Progenitor cell of endocrine pancreas (in vitro differentiated cells): Measurements from ENCODE around the gene PUS1. TPM values are rescaled to one million over a fixed set of nuclear protein-coding genes. Genes with fewer than 3 reads are reported as not detected.

Source experiments
- DNase-seq: peaks from one replicate; pipeline ENCODE4 v3.0.0; 2021; ENCODE audit warnings: low spot score; ENCODE audit not compliant: unreplicated experiment
- H3K27ac Mint-ChIP-seq: 2 replicates; pipeline ENCODE4 v1.8.0; 2021; ENCODE audit warnings: mild to moderate bottlenecking, moderate library complexity, mixed read lengths
- H3K27me3 Mint-ChIP-seq: 2 replicates; pipeline ENCODE4 v1.8.0; 2021; ENCODE audit warnings: mixed read lengths
- H3K36me3 Mint-ChIP-seq: 2 replicates; pipeline ENCODE4 v1.8.0; 2022; ENCODE audit warnings: mixed read lengths; ENCODE audit not compliant: insufficient read depth
- H3K4me1 Mint-ChIP-seq: 2 replicates; pipeline ENCODE4 v1.8.0; 2021; ENCODE audit warnings: low read depth, mixed read lengths
- H3K4me3 Mint-ChIP-seq: 2 replicates; pipeline ENCODE4 v1.8.0; 2021; ENCODE audit warnings: low read depth, mild to moderate bottlenecking, moderate library complexity, mixed read lengths
- H3K9me3 Mint-ChIP-seq: 2 replicates; pipeline ENCODE4 v1.8.0; 2021; ENCODE audit warnings: low read depth, mixed read lengths
- CTCF ChIP-seq: fragments of 200-600 bp; sonication (generic); IDR thresholded peaks from one replicate; pipeline ENCODE4 v1.5.0; 2021; ENCODE audit warnings: antibody characterized with exemption, mild to moderate bottlenecking; ENCODE audit not compliant: unreplicated experiment
- total RNA-seq: library from RNA; stranded (reverse); gene quantifications from 2 replicates; pipeline ENCODE4 v1.2.1, GENCODE V29; 2021

Gene PUS1
- total RNA-seq, 1 donor from 2014 or later = 38.5 TPM

DNA sequence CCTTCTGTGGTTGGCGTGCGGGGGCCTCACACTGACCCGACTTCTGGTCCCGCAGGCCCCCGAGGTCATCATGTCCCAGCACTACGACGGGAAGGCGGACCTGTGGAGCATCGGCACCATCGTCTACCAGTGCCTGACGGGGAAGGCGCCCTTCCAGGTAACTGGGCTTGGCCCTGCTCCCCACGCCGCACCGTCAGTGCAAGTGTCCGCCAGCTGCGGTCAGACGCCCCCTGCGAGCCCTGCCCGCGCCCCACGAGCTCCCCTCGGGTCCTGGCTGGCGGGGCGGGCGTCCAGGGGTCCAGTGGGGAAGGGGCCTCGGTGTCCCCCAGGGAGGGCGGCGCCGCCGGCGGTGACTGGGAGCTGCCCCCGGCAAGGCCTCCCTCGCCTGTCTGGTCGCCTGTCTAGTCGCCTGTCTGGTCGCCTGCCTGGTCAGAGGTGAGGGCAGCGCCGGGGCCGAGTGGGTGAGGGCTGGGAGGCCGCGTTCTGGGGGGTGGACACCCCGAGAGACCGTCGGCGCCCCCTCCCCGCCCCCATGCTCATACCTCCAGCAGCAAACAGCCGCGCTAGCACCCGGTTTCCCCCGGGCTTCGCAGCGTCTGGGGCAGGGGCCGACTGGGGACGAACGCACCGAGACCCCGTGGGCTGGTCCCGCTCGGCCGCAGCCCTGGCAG lies 19.9 kb upstream of the PUS1 start:
- Mint-ChIP-seq H3K27me3 (no peaks in the 10 kb centered on the region), H3K36me3 (no peaks in the 10 kb centered on the region), H3K27ac (no peak overlapping the region), H3K4me1 (no peaks in the 10 kb centered on the region), H3K4me3 (no peak overlapping the region), H3K9me3 (no peaks in the 10 kb centered on the region)
- DNase-seq = no peak
- no peak for TF ChIP-seq CTCF

DNA sequence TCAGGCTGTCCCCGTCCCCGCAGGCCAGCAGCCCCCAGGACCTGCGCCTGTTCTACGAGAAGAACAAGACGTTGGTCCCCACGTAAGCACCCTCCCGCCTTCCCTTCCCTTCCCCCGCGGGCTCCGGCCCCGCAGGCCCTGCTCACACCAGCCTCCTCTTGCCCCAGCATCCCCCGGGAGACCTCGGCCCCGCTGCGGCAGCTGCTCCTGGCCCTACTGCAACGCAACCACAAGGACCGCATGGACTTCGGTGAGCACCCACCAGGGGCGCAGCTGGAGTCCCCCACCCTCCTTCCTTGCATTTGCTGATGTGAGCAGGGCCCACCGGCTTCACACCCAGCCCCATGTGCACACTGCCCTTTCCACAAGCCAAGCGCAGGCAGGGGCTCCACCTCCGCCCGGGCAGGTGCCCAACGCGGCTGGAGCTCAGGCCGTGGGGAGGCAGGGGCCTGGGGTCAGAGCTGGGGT lies 19.3 kb upstream of the PUS1 start:
- Mint-ChIP-seq H3K9me3 (no peaks in the 10 kb centered on the region), H3K4me3 (no peak overlapping the region), H3K36me3 (no peaks in the 10 kb centered on the region), H3K27ac (no peak overlapping the region), H3K27me3 (no peaks in the 10 kb centered on the region), H3K4me1 (no peaks in the 10 kb centered on the region)
- TF ChIP-seq CTCF = no peak
- no peak for DNase-seq

DNA sequence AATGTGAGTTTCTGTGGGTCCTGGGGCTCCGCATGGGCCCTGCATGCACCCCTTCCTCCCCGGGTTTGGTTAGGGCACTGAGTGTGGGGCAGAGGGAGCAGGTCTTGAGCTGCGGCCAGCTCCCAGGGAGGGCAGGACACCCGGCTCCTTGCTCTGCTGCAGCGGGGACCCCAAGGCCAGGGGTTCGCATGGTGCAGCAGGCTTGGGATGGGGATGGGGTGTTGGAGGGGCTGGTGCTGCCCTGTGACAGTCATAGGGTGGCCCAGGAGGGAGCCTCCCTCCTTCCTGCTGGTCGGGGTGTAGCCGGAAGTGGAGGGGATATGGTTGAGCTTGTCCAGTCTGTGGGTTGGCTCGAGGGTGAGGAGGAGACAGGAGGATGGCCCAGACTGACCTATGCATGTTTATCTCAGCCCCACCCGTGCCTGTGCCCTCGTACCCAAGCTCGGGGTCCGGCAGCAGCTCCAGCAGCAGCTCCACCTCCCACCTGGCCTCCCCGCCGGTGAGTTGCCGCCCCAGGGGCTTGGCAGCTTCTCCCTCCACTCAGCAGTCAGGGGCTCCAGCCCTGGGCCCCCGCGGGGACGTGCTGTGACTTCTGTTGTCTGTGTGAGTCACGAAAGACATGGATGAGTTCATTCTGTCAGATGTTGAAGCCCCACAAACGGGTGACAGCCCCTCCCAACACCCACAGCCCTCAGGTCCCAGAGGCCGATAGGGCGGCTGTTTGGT lies 18.6 kb upstream of the PUS1 start:
- Mint-ChIP-seq H3K4me1 (no peaks in the 10 kb centered on the region), H3K27ac (no peak overlapping the region), H3K27me3 (no peaks in the 10 kb centered on the region), H3K4me3 (no peak overlapping the region), H3K36me3 (peaks cover 2% of the 10 kb centered on the region), H3K9me3 (no peaks in the 10 kb centered on the region)
- no peak for DNase-seq
- TF ChIP-seq CTCF = no peak

DNA sequence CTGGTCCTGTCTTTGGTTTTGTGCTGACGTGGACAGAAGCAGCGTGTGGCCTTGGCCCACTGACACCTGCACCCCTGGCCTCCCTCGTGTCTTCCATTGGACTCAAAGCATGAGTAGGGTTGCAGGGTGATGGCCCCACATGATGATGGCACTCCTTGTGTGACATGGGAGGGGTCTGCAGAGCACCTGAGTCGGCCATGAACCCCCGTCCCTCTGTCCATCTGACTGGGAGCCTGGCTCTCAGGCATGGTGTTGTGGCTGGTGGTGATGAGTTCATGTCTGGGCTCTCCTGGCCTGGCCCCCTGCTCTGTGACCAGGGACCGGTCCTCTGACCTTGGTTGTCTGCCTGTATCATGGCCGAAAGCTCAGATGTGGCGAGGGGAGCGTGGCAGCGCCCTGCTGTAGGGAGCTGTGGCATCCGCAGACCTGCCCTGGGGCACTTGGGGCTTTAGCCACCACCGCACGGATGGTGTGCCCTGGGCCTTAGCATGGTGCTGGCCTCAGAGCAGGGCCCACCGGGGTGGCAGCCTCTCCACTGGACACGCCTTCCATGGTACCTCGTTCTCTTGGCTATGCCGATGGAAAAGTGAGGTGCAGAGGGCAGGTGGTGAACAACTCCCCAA lies 17.9 kb upstream of the PUS1 start:
- Mint-ChIP-seq H3K4me1 (no peaks in the 10 kb centered on the region), H3K27me3 (no peaks in the 10 kb centered on the region), H3K27ac (no peak overlapping the region), H3K36me3 (peaks cover 2% of the 10 kb centered on the region), H3K4me3 (no peak overlapping the region), H3K9me3 (no peaks in the 10 kb centered on the region)
- DNase-seq = no peak
- no peak for TF ChIP-seq CTCF

DNA sequence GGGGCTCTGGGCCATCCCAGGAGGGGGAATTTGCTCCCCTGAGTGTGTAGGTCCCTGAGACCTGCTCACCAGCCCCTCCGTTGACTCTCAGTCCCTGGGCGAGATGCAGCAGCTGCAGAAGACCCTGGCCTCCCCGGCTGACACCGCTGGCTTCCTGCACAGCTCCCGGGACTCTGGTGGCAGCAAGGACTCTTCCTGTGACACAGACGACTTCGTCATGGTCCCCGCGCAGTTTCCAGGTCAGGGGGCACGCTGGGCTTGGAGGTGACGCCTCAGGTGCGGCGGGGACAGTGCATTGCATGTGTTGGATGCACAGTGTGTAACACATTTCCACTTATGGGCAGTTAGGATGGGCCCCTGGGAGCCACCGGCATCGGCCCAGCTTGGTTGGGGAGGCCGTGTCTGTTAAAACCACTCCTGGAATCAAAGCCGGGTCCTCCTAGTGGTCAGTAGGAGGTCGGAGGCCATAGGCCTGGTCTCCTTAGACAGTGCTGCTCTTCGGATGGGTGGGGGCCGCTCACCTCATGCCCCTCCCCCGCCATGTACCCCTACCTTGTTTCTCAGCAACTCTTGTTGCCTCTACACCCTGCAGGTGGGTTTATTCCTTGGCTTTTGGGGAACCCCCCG lies 17.1 kb upstream of the PUS1 start:
- H3K27me3 Mint-ChIP-seq = no peaks in the 10 kb centered on the region
- DNase-seq = no peak
- H3K27ac Mint-ChIP-seq = no peak overlapping the region
- peaks cover 2% of the 10 kb centered on the region for H3K36me3 Mint-ChIP-seq
- H3K9me3 Mint-ChIP-seq = no peaks in the 10 kb centered on the region
- no peak overlapping the region for H3K4me3 Mint-ChIP-seq
- no peak for TF ChIP-seq CTCF
- H3K4me1 Mint-ChIP-seq = no peaks in the 10 kb centered on the region
